HG03469 (cell line): ENCODE results near the gene USP17L11.
"Not testable (repeated sequence)": the region's sequence is repeated elsewhere in the genome, so short reads cannot be mapped to it uniquely, and the experiment has no call there.

ENCODE experiments used
- ATAC-seq: cut with Tn5 transposase; IDR thresholded peaks from one replicate; pipeline ENCODE4 v1.9.1; 2021; ENCODE audit warnings: mild to moderate bottlenecking, moderate library complexity, moderate number of reproducible peaks; ENCODE audit not compliant: unreplicated experiment

The USP17L11 gene, protein sequence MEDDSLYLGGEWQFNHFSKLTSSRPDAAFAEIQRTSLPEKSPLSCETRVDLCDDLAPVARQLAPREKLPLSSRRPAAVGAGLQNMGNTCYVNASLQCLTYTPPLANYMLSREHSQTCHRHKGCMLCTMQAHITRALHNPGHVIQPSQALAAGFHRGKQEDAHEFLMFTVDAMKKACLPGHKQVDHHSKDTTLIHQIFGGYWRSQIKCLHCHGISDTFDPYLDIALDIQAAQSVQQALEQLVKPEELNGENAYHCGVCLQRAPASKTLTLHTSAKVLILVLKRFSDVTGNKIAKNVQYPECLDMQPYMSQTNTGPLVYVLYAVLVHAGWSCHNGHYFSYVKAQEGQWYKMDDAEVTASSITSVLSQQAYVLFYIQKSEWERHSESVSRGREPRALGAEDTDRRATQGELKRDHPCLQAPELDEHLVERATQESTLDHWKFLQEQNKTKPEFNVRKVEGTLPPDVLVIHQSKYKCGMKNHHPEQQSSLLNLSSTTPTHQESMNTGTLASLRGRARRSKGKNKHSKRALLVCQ

DNA sequence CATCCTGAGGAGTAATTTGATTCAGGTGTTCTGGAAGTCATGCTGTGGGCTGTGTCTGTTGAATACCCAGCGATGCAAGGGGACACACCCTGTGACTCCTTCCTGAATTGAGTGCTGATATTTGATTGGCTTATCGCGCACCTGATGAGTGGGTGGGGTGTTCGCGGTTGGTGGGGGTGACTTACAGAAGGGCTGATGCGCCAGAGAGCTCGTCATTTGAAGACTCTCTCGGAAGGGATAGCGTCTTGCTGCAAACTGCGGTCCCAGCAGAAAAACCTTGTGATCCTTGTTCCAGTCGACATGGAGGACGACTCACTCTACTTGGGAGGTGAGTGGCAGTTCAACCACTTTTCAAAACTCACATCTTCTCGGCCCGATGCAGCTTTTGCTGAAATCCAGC, at the start of gene USP17L11:
Gene USP17L11 (plus strand): TSS at position 301 of the 400 bp plus-strand sequence. CDS start 0 bp downstream, at position 301.
- ATAC-seq = not testable (repeated sequence)

DNA sequence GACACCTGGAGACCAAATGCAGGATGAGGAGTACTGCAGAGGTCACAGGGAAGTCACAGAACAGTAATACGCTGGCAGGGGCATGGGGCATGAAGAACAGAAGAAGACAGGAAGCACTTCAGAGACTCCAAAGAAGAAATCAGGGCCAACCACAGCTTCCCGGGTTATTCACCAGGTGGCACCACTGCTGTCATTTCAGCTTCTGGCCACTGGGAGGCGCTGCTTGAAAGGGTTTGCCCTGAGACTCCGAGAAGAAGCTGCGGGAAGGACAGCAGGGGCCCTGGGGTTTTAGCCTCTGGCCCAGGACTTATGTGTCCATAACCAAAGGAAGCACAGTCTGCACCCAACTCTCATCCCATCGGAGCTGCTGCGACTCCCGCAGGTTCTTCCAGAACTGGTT, 49.2 kb upstream of the USP17L11 start:
- not testable (repeated sequence) for ATAC-seq

DNA sequence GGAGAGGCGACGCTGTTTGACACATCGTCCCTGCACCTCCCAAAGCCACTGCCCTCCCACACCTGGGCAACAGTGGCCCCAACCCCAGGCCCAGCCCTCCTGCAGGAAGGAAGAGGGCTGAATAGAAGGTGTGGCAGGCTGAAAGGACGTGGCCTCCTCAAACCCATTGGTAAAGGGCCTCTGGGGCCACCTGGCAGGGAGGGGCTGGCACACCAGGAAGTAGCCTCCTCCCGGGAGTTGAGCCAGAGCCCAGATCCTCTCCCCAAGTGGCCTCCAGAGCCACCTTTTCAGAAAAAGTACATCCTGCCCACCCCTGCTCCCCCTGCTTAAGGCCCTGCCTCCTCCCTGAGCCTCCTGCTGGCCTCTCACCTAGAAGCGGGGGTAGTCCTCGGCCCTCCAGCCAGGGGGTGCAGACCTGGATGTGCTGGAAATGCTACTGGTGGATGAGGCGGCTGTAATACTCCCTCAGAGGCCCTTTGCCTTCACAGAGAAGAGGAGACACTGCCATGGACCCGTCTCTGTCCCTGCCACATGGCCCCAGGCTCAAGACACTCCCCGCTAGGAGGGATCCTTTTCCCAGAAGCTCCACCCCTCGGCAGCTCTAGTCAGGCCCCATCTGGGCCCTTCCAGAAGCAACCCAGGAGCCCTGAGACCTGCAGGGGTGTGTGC, 45.3 kb upstream of the USP17L11 start, which contains the start of gene FAM90A26:
Gene FAM90A26 (plus strand): TSS at position 619 of the 669 bp plus-strand sequence. CDS start 2,764 bp downstream, outside the sequence.
- not testable (repeated sequence) for ATAC-seq

DNA sequence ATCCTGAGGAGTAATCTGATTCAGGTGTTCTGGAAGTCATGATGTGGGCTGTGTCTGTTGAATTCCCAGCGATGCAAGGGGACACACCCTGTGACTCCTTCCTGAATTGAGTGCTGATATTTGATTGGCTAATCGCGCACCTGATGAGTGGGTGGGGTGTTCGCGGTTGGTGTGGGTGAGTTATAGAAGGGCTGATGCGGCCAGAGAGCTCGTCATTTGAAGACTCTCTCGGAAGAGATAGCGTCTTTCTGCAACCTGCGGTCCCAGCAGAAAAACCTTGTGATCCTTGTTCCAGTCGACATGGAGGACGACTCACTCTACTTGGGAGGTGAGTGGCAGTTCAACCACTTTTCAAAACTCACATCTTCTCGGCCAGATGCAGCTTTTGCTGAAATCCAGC, 4.8 kb upstream of the USP17L11 start, which contains the start of gene USP17L10:
Gene USP17L10 (plus strand): TSS at position 301 of the 400 bp plus-strand sequence. CDS start 0 bp downstream, at position 301.
- not testable (repeated sequence) for ATAC-seq

DNA sequence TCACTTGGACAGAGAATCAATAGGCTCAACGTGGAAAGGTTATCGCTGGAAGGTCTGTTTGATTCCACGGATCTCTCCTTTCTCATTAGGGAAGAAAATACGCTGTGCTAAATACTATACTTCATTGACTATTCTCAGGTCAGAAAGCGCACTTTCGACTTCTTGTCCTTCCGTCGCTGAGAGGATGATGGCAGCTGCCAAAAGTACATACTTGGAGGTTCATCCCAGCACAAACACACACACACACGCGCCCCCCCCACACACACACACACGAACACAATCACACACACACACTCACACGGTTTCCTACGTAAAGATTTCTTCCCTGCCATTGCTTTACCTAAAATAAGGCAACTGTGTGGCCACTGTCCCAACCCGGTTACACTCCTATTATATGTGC, 504 bp upstream of the USP17L11 start:
- ATAC-seq = not testable (repeated sequence)

DNA sequence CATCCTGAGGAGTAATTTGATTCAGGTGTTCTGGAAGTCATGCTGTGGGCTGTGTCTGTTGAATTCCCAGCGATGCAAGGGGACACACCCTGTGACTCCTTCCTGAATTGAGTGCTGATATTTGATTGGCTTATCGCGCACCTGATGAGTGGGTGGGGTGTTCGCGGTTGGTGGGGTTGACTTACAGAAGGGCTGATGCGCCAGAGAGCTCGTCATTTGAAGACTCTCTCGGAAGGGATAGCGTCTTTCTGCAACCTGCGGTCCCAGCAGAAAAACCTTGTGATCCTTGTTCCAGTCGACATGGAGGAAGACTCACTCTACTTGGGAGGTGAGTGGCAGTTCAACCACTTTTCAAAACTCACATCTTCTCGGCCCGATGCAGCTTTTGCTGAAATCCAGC, 4.6 kb downstream of the USP17L11 start, which contains the start of gene USP17L12:
Gene USP17L12 (plus strand): TSS at position 301 of the 400 bp plus-strand sequence. CDS start 0 bp downstream, at position 301.
- not testable (repeated sequence) for ATAC-seq

DNA sequence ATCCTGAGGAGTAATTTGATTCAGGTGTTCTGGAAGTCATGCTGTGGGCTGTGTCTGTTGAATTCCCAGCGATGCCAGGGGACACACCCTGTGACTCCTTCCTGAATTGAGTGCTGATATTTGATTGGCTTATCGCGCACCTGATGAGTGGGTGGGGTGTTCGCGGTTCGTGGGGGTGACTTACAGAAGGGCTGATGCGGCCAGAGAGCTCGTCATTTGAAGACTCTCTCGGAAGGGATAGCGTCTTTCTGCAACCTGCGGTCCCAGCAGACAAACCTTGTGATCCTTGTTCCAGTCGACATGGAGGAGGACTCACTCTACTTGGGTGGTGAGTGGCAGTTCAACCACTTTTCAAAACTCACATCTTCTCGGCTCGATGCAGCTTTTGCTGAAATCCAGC, 9.4 kb downstream of the USP17L11 start, which contains the start of gene USP17L13:
Gene USP17L13 (plus strand): TSS at position 301 of the 400 bp plus-strand sequence. CDS start 0 bp downstream, at position 301.
- not testable (repeated sequence) for ATAC-seq

DNA sequence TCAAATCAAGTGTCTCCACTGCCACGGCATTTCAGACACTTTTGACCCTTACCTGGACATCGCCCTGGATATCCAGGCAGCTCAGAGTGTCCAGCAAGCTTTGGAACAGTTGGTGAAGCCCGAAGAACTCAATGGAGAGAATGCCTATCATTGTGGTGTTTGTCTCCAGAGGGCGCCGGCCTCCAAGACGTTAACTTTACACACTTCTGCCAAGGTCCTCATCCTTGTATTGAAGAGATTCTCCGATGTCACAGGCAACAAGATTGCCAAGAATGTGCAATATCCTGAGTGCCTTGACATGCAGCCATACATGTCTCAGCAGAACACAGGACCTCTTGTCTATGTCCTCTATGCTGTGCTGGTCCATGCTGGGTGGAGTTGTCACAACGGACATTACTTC, 15.0 kb downstream of the USP17L11 start:
- ATAC-seq = not testable (repeated sequence)

DNA sequence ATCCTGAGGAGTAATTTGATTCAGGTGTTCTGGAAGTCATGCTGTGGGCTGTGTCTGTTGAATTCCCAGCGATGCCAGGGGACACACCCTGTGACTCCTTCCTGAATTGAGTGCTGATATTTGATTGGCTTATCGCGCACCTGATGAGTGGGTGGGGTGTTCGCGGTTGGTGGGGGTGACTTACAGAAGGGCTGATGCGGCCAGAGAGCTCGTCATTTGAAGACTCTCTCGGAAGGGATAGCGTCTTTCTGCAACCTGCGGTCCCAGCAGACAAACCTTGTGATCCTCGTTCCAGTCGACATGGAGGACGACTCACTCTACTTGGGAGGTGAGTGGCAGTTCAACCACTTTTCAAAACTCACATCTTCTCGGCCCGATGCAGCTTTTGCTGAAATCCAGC, 18.9 kb downstream of the USP17L11 start, which contains the start of gene USP17L15:
Gene USP17L15 (plus strand): TSS at position 301 of the 400 bp plus-strand sequence. CDS start 0 bp downstream, at position 301.
- not testable (repeated sequence) for ATAC-seq

DNA sequence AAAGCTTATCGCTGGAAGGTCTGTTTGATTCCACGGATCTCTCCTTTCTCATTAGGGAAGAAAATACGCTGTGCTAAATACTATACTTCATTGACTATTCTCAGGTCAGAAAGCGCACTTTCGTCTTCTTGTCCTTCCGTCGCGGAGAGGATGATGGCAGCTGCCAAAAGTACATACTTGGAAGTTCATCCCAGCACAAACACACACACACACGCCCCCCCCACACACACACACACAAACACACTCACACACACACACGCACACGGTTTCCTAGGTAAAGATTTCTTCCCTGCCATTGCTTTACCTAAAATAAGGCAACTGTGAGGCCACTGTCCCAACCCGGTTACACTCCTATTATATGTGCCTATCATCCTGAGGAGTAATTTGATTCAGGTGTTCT, 23.3 kb downstream of the USP17L11 start:
- ATAC-seq = not testable (repeated sequence)

DNA sequence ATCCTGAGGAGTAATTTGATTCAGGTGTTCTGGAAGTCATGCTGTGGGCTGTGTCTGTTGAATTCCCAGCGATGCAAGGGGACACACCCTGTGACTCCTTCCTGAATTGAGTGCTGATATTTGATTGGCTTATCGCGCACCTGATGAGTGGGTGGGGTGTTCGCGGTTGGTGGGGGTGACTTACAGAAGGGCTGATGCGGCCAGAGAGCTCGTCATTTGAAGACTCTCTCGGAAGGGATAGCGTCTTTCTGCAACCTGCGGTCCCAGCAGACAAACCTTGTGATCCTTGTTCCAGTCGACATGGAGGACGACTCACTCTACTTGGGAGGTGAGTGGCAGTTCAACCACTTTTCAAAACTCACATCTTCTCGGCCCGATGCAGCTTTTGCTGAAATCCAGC, 28.4 kb downstream of the USP17L11 start, which contains the start of gene USP17L17:
Gene USP17L17 (plus strand): TSS at position 301 of the 400 bp plus-strand sequence. CDS start 0 bp downstream, at position 301.
- ATAC-seq = not testable (repeated sequence)

DNA sequence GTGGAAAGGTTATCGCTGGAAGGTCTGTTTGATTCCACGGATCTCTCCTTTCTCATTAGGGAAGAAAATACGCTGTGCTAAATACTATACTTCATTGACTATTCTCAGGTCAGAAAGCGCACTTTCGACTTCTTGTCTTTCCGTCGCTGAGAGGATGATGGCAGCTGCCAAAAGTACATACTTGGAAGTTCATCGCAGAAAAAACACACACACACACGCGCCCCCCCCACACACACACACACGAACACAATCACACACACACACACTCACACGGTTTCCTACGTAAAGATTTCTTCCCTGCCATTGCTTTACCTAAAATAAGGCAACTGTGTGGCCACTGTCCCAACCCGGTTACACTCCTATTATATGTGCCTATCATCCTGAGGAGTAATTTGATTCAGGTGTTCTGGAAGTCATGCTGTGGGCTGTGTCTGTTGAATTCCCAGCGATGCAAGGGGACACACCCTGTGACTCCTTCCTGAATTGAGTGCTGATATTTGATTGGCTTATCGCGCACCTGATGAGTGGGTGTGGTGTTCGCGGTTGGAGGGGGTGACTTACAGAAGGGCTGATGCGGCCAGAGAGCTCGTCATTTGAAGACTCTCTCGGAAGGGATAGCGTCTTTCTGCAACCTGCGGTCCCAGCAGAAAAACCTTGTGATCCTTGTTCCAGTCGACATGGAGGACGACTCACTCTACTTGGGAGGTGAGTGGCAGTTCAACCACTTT, 32.9 kb downstream of the USP17L11 start, which contains the start of gene USP17L18:
Gene USP17L18 (plus strand): TSS at position 678 of the 728 bp plus-strand sequence. CDS start 0 bp downstream, at position 678.
- ATAC-seq = not testable (repeated sequence)

DNA sequence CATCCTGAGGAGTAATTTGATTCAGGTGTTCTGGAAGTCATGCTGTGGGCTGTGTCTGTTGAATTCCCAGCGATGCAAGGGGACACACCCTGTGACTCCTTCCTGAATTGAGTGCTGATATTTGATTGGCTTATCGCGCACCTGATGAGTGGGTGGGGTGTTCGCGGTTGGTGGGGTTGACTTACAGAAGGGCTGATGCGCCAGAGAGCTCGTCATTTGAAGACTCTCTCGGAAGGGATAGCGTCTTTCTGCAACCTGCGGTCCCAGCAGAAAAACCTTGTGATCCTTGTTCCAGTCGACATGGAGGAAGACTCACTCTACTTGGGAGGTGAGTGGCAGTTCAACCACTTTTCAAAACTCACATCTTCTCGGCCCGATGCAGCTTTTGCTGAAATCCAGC, 37.9 kb downstream of the USP17L11 start, which contains the start of gene USP17L19:
Gene USP17L19 (plus strand): TSS at position 301 of the 400 bp plus-strand sequence. CDS start 0 bp downstream, at position 301.
- not testable (repeated sequence) for ATAC-seq

DNA sequence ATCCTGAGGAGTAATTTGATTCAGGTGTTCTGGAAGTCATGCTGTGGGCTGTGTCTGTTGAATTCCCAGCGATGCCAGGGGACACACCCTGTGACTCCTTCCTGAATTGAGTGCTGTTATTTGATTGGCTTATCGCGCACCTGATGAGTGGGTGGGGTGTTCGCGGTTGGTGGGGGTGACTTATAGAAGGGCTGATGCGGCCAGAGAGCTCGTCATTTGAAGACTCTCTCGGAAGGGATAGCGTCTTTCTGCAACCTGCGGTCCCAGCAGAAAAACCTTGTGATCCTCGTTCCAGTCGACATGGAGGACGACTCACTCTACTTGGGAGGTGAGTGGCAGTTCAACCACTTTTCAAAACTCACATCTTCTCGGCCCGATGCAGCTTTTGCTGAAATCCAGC, 42.6 kb downstream of the USP17L11 start, which contains the start of gene USP17L20:
Gene USP17L20 (plus strand): TSS at position 301 of the 400 bp plus-strand sequence. CDS start 0 bp downstream, at position 301.
- not testable (repeated sequence) for ATAC-seq

DNA sequence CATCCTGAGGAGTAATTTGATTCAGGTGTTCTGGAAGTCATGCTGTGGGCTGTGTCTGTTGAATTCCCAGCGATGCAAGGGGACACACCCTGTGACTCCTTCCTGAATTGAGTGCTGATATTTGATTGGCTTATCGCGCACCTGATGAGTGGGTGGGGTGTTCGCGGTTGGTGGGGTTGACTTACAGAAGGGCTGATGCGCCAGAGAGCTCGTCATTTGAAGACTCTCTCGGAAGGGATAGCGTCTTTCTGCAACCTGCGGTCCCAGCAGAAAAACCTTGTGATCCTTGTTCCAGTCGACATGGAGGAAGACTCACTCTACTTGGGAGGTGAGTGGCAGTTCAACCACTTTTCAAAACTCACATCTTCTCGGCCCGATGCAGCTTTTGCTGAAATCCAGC, 47.4 kb downstream of the USP17L11 start, which contains the start of gene USP17L21:
Gene USP17L21 (plus strand): TSS at position 301 of the 400 bp plus-strand sequence. CDS start 0 bp downstream, at position 301.
- not testable (repeated sequence) for ATAC-seq
